SK-N-SH treated with all-trans-retinoic acid at 6 μM for 48 hours (cell line): ENCODE measurements around the gene CERS2.

Source experiments
- ATAC-seq: fragments of 200-7000 bp; cut with Tn5 transposase; 3 replicates; pipeline ENCODE4 v1.9.1; 2020; ENCODE audit warnings: mild to moderate bottlenecking, moderate library complexity
- ARNTL ChIP-seq: fragments of 450-650 bp; formaldehyde crosslinking; IDR thresholded peaks from 2 replicates; pipeline ENCODE4 v1.5.0; 2020; ENCODE audit warnings: low read depth, mild to moderate bottlenecking, moderate library complexity, borderline replicate concordance
- BACH2 ChIP-seq: fragments of 250-450 bp; sonication (Bioruptor Pico); IDR thresholded peaks from 2 replicates; pipeline ENCODE4 v1.9.0; 2021; ENCODE audit warnings: mild to moderate bottlenecking, borderline replicate concordance
- CSDC2 ChIP-seq: fragments of 250-450 bp; sonication (Bioruptor Pico); IDR thresholded peaks from 2 replicates; pipeline ENCODE4 v1.5.0; 2020; ENCODE audit warnings: mild to moderate bottlenecking, moderate library complexity
- ESRRG ChIP-seq: fragments of 250-450 bp; sonication (Bioruptor Pico); IDR thresholded peaks from 2 replicates; pipeline ENCODE4 v1.6.1; 2021; ENCODE audit warnings: mild to moderate bottlenecking
- GLIS3 ChIP-seq: fragments of 250-450 bp; sonication (Bioruptor Pico); IDR thresholded peaks from 2 replicates; pipeline ENCODE4 v1.5.0; 2020; ENCODE audit warnings: mild to moderate bottlenecking, moderate library complexity
- ISL1 ChIP-seq: fragments of 250-450 bp; sonication (Bioruptor Pico); IDR thresholded peaks from 2 replicates; pipeline ENCODE4 v2.1.2; 2022; ENCODE audit warnings: mild to moderate bottlenecking, moderate library complexity
- OSR1 ChIP-seq: fragments of 250-450 bp; sonication (Bioruptor Pico); IDR thresholded peaks from 2 replicates; pipeline ENCODE4 v1.8.0; 2022; ENCODE audit warnings: moderate library complexity, mild to moderate bottlenecking, inconsistent platforms
- PPARA ChIP-seq: fragments of 250-450 bp; sonication (Bioruptor Pico); IDR thresholded peaks from 2 replicates; pipeline ENCODE4 v1.5.0; 2020; ENCODE audit warnings: mild to moderate bottlenecking, borderline replicate concordance
- RARB ChIP-seq: fragments of 250-450 bp; sonication (Bioruptor Pico); IDR thresholded peaks from 2 replicates; pipeline ENCODE4 v1.8.0; 2021; ENCODE audit warnings: mild to moderate bottlenecking, moderate library complexity
- SNAI2 ChIP-seq: fragments of 250-450 bp; sonication (Bioruptor Pico); IDR thresholded peaks from 2 replicates; pipeline ENCODE4 v1.5.0; 2020; ENCODE audit warnings: mild to moderate bottlenecking, moderate library complexity
- TCF4 ChIP-seq: fragments of 250-450 bp; sonication (Bioruptor Pico); IDR thresholded peaks from 2 replicates; pipeline ENCODE4 v1.8.0; 2021; ENCODE audit warnings: mild to moderate bottlenecking, moderate library complexity, borderline replicate concordance
- TOX ChIP-seq: fragments of 250-450 bp; sonication (Bioruptor Pico); IDR thresholded peaks from 2 replicates; pipeline ENCODE4 v1.8.0; 2021; ENCODE audit warnings: mild to moderate bottlenecking, moderate library complexity, borderline replicate concordance
- ZC3H10 ChIP-seq: fragments of 250-450 bp; sonication (Bioruptor Pico); IDR thresholded peaks from 2 replicates; pipeline ENCODE4 v1.5.1; 2021; ENCODE audit warnings: mild to moderate bottlenecking, moderate library complexity
- ZFP3 ChIP-seq: fragments of 250-450 bp; sonication (Bioruptor Pico); IDR thresholded peaks from 2 replicates; pipeline ENCODE4 v1.5.0; 2020; ENCODE audit warnings: mild to moderate bottlenecking, moderate library complexity
- ZFP30 ChIP-seq: fragments of 450-650 bp; formaldehyde crosslinking; IDR thresholded peaks from 2 replicates; pipeline ENCODE4 v1.5.0; 2022; ENCODE audit warnings: mild to moderate bottlenecking, moderate library complexity
- ZNF565 ChIP-seq: fragments of 450-650 bp; formaldehyde crosslinking; conservative IDR thresholded peaks from 2 replicates; pipeline ENCODE4 v1.5.0; 2020; ENCODE audit warnings: low read depth, mild to moderate bottlenecking, moderate library complexity
- ZNF8 ChIP-seq: fragments of 450-650 bp; formaldehyde crosslinking; IDR thresholded peaks from 2 replicates; pipeline ENCODE4 v1.5.0; 2020; ENCODE audit warnings: mild to moderate bottlenecking, moderate library complexity
- TF ChIP-seq, protein P1 (sequence below): fragments of 250-450 bp; sonication (Bioruptor Pico); IDR thresholded peaks from 2 replicates; pipeline ENCODE4 v1.5.1; 2021; ENCODE audit warnings: mild to moderate bottlenecking, moderate library complexity
- TF ChIP-seq, protein P2 (sequence below): fragments of 250-450 bp; sonication (Bioruptor Pico); IDR thresholded peaks from 2 replicates; pipeline ENCODE4 v1.8.0; 2020; ENCODE audit warnings: mild to moderate bottlenecking, moderate library complexity, borderline replicate concordance
- TF ChIP-seq, protein P3 (sequence below): fragments of 250-450 bp; sonication (Bioruptor Pico); IDR thresholded peaks from 2 replicates; pipeline ENCODE4 v1.5.0; 2020; ENCODE audit warnings: mild to moderate bottlenecking, moderate library complexity
- TF ChIP-seq, protein P4 (sequence below): fragments of 250-450 bp; sonication (Bioruptor Pico); IDR thresholded peaks from 2 replicates; pipeline ENCODE4 v1.8.0; 2021; ENCODE audit warnings: low read depth, mild to moderate bottlenecking, moderate library complexity, borderline replicate concordance

CERS2 gene

DNA sequence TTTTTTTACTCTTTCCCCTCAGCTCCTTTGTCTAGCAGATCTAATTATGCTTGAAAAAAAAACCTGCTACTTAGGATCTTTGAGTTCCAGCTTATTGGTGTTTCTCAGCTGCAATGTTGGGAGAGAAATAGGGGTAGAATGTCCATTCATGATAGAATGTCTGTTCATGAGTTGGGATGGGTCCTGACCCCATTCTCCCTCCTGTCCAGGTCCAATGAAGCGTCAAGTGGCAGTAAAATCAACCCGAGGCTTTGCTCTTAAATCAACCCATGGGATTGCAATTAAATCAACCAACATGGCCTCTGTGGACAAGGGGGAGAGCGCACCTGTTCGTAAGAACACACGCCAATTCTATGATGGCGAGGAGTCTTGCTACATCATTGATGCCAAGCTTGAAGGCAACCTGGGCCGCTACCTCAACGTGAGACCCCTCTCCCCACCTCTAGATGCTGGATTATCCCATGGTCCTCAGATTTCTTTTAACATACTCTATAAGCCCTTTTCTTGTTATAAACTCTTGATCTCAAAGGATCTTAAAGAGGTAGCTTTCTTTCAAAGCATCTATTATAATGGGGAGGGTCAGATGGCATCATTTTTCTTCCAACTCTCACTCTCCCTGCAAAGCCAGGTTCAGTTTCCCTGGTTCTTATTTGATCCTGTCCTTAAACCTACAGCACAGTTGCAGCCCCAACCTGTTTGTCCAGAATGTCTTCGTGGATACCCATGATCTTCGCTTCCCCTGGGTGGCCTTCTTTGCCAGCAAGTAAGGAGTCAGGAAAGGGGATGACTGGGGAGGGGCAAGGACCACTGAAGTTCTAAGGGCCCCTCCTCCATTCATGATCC is 11.1 kb downstream of the CERS2 start:
- TF ChIP-seq RARB (CRISPR knock-in tag) (0 out of 2 replicates have a peak, but pooled peaks have one; percentile 23), ARNTL (no peak)
- no peak for ATAC-seq

DNA sequence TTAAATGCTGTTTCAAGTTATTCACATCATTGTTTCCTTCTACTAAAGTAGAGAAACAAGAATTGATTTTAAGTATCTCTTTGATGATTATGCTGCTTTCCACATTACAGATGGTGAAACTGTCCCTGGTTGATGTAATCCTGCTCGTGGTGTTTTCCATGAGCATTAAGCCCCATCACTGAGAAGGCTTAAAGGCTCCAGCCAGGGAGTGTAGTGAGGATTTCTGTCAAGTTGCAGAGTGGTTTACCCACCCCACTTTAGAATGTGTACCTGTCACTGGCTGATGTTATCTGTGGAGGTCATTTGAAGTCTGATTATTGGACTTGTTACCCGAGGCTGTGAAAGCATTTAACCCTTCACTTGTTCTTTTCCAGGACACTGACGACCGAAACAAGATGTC is 12.9 kb downstream of the CERS2 start:
- no peak for TF ChIP-seq SNAI2 (CRISPR knock-in tag)
- no peak for TF ChIP-seq TCF4 (CRISPR knock-in tag)
- TF ChIP-seq, protein P1, sequence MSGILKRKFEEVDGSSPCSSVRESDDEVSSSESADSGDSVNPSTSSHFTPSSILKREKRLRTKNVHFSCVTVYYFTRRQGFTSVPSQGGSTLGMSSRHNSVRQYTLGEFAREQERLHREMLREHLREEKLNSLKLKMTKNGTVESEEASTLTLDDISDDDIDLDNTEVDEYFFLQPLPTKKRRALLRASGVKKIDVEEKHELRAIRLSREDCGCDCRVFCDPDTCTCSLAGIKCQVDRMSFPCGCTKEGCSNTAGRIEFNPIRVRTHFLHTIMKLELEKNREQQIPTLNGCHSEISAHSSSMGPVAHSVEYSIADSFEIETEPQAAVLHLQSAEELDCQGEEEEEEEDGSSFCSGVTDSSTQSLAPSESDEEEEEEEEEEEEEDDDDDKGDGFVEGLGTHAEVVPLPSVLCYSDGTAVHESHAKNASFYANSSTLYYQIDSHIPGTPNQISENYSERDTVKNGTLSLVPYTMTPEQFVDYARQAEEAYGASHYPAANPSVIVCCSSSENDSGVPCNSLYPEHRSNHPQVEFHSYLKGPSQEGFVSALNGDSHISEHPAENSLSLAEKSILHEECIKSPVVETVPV (CRISPR knock-in tag), result no peak
- TF ChIP-seq ZFP30, result no peak
- TF ChIP-seq PPARA (CRISPR knock-in tag), result no peak
- TF ChIP-seq TOX (CRISPR knock-in tag), result no peak
- no peak for TF ChIP-seq GLIS3 (CRISPR knock-in tag)
- no peak for TF ChIP-seq ZNF565
- TF ChIP-seq ZFP3 (CRISPR knock-in tag), result no peak
- TF ChIP-seq ZC3H10 (CRISPR knock-in tag), result no peak
- TF ChIP-seq OSR1 (CRISPR knock-in tag), result no peak
- ATAC-seq, result no peak

DNA sequence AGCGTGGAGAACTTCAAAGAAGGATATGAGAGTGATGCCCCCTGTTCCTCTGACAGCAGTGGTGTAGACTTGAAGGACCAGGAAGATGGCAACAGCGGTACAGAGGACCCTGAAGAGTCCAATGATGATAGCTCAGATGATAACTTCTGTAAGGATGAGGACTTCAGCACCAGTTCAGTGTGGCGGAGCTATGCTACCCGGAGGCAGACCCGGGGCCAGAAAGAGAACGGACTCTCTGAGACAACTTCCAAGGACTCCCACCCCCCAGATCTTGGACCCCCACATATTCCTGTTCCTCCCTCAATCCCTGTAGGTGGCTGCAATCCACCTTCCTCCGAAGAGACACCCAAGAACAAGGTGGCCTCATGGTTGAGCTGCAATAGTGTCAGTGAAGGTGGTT is 14.0 kb downstream of the CERS2 start:
- TF ChIP-seq ARNTL, result no peak
- no peak for TF ChIP-seq CSDC2 (CRISPR knock-in tag)
- no peak for TF ChIP-seq ZNF8 (CRISPR knock-in tag)
- ATAC-seq, result no peak

DNA sequence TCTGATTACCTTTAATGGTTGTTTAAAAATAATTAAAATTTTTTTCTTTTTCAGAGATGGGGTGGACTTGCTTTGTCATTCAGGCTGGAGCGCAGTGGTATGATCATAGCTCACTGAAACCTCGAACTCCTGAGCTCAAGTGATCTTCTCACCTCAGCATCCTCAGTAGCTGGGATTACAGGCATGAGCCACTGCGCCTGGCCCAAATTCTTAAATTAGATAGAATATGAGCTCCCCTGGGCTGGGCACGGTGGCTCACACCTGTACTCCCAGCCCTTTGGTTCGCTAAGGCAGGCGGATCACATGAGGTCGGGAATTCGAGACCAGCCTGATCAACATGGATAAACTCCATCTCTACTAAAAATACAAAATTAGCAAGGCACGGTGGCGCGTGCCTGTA is 17.0 kb downstream of the CERS2 start:
- TF ChIP-seq SNAI2 (CRISPR knock-in tag) (no peak), OSR1 (CRISPR knock-in tag) (no peak), ZNF565 (no peak), ARNTL (no peak), ZFP30 (no peak), ZC3H10 (CRISPR knock-in tag) (no peak), GLIS3 (CRISPR knock-in tag) (no peak), TCF4 (CRISPR knock-in tag) (no peak), TOX (CRISPR knock-in tag) (no peak)
- TF ChIP-seq, protein P2, sequence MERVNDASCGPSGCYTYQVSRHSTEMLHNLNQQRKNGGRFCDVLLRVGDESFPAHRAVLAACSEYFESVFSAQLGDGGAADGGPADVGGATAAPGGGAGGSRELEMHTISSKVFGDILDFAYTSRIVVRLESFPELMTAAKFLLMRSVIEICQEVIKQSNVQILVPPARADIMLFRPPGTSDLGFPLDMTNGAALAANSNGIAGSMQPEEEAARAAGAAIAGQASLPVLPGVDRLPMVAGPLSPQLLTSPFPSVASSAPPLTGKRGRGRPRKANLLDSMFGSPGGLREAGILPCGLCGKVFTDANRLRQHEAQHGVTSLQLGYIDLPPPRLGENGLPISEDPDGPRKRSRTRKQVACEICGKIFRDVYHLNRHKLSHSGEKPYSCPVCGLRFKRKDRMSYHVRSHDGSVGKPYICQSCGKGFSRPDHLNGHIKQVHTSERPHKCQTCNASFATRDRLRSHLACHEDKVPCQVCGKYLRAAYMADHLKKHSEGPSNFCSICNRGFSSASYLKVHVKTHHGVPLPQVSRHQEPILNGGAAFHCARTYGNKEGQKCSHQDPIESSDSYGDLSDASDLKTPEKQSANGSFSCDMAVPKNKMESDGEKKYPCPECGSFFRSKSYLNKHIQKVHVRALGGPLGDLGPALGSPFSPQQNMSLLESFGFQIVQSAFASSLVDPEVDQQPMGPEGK (CRISPR knock-in tag), result no peak
- TF ChIP-seq, protein P3, sequence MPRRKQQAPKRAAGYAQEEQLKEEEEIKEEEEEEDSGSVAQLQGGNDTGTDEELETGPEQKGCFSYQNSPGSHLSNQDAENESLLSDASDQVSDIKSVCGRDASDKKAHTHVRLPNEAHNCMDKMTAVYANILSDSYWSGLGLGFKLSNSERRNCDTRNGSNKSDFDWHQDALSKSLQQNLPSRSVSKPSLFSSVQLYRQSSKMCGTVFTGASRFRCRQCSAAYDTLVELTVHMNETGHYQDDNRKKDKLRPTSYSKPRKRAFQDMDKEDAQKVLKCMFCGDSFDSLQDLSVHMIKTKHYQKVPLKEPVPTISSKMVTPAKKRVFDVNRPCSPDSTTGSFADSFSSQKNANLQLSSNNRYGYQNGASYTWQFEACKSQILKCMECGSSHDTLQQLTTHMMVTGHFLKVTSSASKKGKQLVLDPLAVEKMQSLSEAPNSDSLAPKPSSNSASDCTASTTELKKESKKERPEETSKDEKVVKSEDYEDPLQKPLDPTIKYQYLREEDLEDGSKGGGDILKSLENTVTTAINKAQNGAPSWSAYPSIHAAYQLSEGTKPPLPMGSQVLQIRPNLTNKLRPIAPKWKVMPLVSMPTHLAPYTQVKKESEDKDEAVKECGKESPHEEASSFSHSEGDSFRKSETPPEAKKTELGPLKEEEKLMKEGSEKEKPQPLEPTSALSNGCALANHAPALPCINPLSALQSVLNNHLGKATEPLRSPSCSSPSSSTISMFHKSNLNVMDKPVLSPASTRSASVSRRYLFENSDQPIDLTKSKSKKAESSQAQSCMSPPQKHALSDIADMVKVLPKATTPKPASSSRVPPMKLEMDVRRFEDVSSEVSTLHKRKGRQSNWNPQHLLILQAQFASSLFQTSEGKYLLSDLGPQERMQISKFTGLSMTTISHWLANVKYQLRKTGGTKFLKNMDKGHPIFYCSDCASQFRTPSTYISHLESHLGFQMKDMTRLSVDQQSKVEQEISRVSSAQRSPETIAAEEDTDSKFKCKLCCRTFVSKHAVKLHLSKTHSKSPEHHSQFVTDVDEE, result no peak
- TF ChIP-seq, all 23 proteins: peak for 0
- ATAC-seq, result no peak

DNA sequence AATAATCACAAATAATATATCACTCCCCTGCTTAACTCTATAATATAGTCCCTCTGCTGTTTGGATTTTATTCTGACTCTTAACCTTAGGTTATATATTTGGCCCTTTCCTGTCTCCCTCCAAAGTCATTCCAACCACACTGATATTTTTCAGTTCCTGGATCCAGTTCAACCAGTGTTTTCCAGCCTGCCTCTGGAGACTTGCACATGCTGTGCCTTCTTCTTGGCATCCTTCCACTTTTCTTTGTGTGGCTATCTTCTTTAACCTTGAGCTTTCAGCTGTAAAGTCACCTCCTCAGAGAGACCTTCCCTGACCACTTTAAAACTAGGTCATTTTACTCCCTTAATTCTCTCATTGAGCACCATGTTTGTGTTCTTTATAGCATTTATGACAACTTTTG is 19.4 kb downstream of the CERS2 start:
- no peak for ATAC-seq
- TF ChIP-seq, protein P3, result no peak
- TF ChIP-seq ISL1 (CRISPR knock-in tag) (no peak), ZFP3 (CRISPR knock-in tag) (no peak), RARB (CRISPR knock-in tag) (no peak), ZFP30 (no peak), SNAI2 (CRISPR knock-in tag) (no peak), TOX (CRISPR knock-in tag) (no peak), CSDC2 (CRISPR knock-in tag) (no peak), BACH2 (no peak), ESRRG (no peak)
- TF ChIP-seq, protein P4, sequence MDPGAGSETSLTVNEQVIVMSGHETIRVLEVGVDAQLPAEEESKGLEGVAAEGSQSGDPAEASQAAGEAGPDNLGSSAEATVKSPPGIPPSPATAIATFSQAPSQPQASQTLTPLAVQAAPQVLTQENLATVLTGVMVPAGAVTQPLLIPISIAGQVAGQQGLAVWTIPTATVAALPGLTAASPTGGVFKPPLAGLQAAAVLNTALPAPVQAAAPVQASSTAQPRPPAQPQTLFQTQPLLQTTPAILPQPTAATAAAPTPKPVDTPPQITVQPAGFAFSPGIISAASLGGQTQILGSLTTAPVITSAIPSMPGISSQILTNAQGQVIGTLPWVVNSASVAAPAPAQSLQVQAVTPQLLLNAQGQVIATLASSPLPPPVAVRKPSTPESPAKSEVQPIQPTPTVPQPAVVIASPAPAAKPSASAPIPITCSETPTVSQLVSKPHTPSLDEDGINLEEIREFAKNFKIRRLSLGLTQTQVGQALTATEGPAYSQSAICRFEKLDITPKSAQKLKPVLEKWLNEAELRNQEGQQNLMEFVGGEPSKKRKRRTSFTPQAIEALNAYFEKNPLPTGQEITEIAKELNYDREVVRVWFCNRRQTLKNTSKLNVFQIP (CRISPR knock-in tag), result no peak
- TF ChIP-seq, protein P1 (CRISPR knock-in tag), result no peak
